CD4-positive, alpha-beta memory T cell (primary cell): ENCODE measurements around the gene VWA5A. TPM values are rescaled to one million over a fixed set of nuclear protein-coding genes. Genes with fewer than 3 reads are reported as not detected.

Experiments used
- CTCF ChIA-PET: fragments of 350-600 bp; sonication (Branson Sonifier 250); formaldehyde crosslinking; loops from one replicate; lab custom pipeline; 2021; ENCODE audit warnings: inconsistent platforms; ENCODE audit not compliant: partially characterized antibody; lab: Charles Lee
- POLR2A ChIA-PET: fragments of 350-600 bp; sonication (Branson Sonifier 250); formaldehyde crosslinking; loops from one replicate; lab custom pipeline; 2021; ENCODE audit not compliant: partially characterized antibody; lab: Charles Lee
- DNase-seq, 5 donors: peaks; one replicate each; pipeline versions ENCODE4 v3.0.0 to v3.0.0-alpha.2; 2020 to 2022; ENCODE audit warnings: mixed read lengths in 1 of 5
- H3K27ac ChIP-seq: one replicate; pipeline ENCODE4 v1.7.0; 2013; ENCODE audit warnings: low read depth, low read length
- H3K27me3 ChIP-seq: 2 replicates; pipeline ENCODE4 v1.7.0; 2013; ENCODE audit warnings: mild to moderate bottlenecking, low read length, moderate library complexity; ENCODE audit not compliant: insufficient read depth
- H3K36me3 ChIP-seq: 2 replicates; pipeline ENCODE4 v1.7.0; 2013; ENCODE audit warnings: mild to moderate bottlenecking, low read length, moderate library complexity; ENCODE audit not compliant: insufficient read depth
- H3K4me1 ChIP-seq: 2 replicates; pipeline ENCODE4 v1.7.0; 2013; ENCODE audit warnings: mild to moderate bottlenecking, low read length, moderate library complexity; ENCODE audit not compliant: insufficient read depth
- H3K4me3 ChIP-seq, 2 donors: one replicate each; pipeline ENCODE4 v1.7.0; 2013; ENCODE audit warnings: low read length in 2 of 2, mild to moderate bottlenecking in 1 of 2
- H3K9me3 ChIP-seq, 2 donors: one replicate each; pipeline ENCODE4 v1.7.0; 2013; ENCODE audit warnings: low read length in 2 of 2, control low read depth in 1 of 2; ENCODE audit not compliant: control insufficient read depth in 1 of 2
- H3K27ac Mint-ChIP-seq, 7 donors: one replicate each; pipeline ENCODE4 v1.8.0; 2020 to 2021; ENCODE audit warnings: mixed read lengths in 7 of 7, mild to moderate bottlenecking in 6 of 7, inconsistent platforms in 3 of 7, moderate library complexity in 3 of 7
- H3K27me3 Mint-ChIP-seq, 2 donors: one replicate each; pipeline ENCODE4 v1.8.0; 2020 to 2021; ENCODE audit warnings: mixed read lengths in 2 of 2
- H3K36me3 Mint-ChIP-seq, 2 donors: one replicate each; pipeline ENCODE4 v1.8.0; 2020 to 2021; ENCODE audit warnings: mixed read lengths in 2 of 2, inconsistent platforms in 1 of 2, mild to moderate bottlenecking in 1 of 2
- H3K4me1 Mint-ChIP-seq, 4 donors: one replicate each; pipeline ENCODE4 v1.8.0; 2020 to 2021; ENCODE audit warnings: mixed read lengths in 4 of 4, mild to moderate bottlenecking in 1 of 4
- H3K4me3 Mint-ChIP-seq, 8 donors: one replicate each; pipeline ENCODE4 v1.8.0; 2020 to 2021; ENCODE audit warnings: mixed read lengths in 8 of 8, mild to moderate bottlenecking in 7 of 8, moderate library complexity in 6 of 8, inconsistent platforms in 3 of 8
- H3K9me3 Mint-ChIP-seq, 8 donors: one replicate each; pipeline ENCODE4 v1.8.0; 2020 to 2021; ENCODE audit warnings: mixed read lengths in 8 of 8, mild to moderate bottlenecking in 5 of 8, inconsistent platforms in 3 of 8, moderate library complexity in 1 of 8
- intact Hi-C: fragments of 100-400 bp; cut with micrococcal nuclease; formaldehyde crosslinking; loops from one replicate; pipeline ENCODE4 v1.15.1; 2023
- polyA plus RNA-seq, 2 donors: library from polyadenylated mRNA; unstranded; fragments of 300-500 nt; fragmentation: Illumina TruSeq; gene quantifications; one replicate each; pipeline ENCODE4 v1.2.3, GENCODE V29; 2021
- total RNA-seq, 2 experiments: library from RNA; stranded (reverse); gene quantifications; one replicate each; pipeline ENCODE4 v1.2.3, GENCODE V29; 2021

The VWA5A gene
- total and polyA plus RNA-seq, 4 experiments from 2014 or later, result 6.4 to 12.3 (median 7.7) TPM

DNA sequence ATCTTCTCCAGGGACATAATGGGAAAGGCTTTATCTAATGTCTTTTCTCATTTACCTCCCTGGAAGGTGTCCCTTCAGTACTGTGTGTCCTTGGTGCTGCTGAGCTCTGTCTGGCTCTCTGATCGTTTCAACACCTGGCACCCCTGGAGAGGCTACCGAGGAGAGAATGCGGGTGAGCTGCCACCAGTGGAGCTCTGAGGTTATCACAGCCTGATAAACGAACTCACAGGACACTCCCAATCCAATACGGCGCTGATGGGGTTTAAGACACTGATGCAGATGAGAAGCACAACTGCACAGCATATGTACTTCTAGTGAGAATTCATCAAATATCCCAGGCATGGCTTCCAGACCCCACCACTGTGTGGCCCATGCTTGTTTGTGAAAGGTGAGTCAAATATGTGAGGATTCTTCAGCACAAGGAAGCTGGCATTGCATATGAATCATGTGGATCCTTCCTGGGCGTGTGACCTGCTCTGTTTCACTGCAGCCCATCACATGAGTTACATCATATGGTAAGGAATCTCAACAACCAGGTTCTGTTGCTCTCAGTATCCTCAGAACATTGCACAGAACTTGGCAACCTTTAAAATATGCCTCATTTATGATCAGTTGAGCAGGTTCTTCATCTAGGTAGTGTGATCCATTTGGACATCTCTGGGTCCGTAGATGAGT lies 34.8 kb upstream of the VWA5A start:
- H3K4me3 ChIP-seq, result no peak overlapping the region
- POLR2A ChIA-PET, result no interaction called here
- CTCF ChIA-PET, result interaction anchor here (1.7 kb wide), 1 partner anchor 9 kb away, joined by 5 read pairs; no protein-coding TSS in a partner anchor

DNA sequence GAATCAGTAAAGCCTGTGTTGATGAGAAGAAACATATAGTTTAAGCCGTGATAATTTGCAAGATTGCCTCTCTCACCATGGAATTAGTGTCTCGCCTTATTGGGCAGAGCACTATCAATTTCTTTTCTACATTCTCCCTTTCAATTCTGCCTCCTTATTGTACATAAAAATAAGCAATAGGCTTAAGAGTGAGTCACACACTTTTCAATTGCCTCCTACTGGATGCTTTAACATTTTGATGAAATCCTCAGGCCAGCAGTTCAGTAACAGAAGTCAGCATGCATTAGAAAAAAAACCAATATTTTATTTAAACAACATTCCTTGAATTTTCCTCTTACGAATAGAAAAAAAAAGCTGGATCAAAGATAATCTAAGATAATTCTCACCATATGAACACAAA lies 33.8 kb upstream of the VWA5A start:
- Histone ChIP-seq H3K27me3 (peaks cover 2% of the 10 kb centered on the region), H3K9me3 (no peaks in the 10 kb centered on the region), H3K27ac (no peak overlapping the region), H3K4me3 (no peak overlapping the region), H3K36me3 (no peaks in the 10 kb centered on the region), H3K4me1 (no peaks in the 10 kb centered on the region)
- DNase-seq, result no peak
- Mint-ChIP-seq H3K27ac (no peak overlapping the region), H3K4me3 (no peak overlapping the region), H3K9me3 (no peaks in the 10 kb centered on the region), H3K36me3 (no peaks in the 10 kb centered on the region), H3K4me1 (peaks cover 0 to 9% (median 2%) of the 10 kb centered on the region in 4 donors), H3K27me3 (peaks cover 26 to 27% of the 10 kb centered on the region in 2 donors)
- ChIA-PET POLR2A (no interaction called here), CTCF (interaction anchor here (1.2 to 1.6 kb wide), 2 partner anchors 10 to 12 kb away, joined by 4 to 10 read pairs; no protein-coding TSS in a partner anchor)
- intact Hi-C loops, result no loop called here

More for the DNA sequence above, 34.8 kb upstream of the VWA5A start:
- Histone ChIP-seq H3K27ac (no peak overlapping the region), H3K4me1 (peaks cover 7% of the 10 kb centered on the region), H3K36me3 (no peaks in the 10 kb centered on the region), H3K27me3 (peaks cover 2% of the 10 kb centered on the region), H3K9me3 (no peaks in the 10 kb centered on the region)
- H3K4me3 Mint-ChIP-seq, result no peak overlapping the region
- peaks cover 27 to 28% of the 10 kb centered on the region in 2 donors for H3K27me3 Mint-ChIP-seq
- intact Hi-C loops, result no loop called here
- peaks cover 3 to 13% (median 5%) of the 10 kb centered on the region in 4 donors for H3K4me1 Mint-ChIP-seq
- no peaks in the 10 kb centered on the region for H3K9me3 Mint-ChIP-seq
- DNase-seq, result no peak
- H3K27ac Mint-ChIP-seq, result no peak overlapping the region
- no peaks in the 10 kb centered on the region for H3K36me3 Mint-ChIP-seq

- intact Hi-C loops, result no loop called here
Observed at GRCh38 chr11:124082371-124082770, 32.9 kb upstream of the VWA5A start.

GRCh38 chr11:124085583-124085982 lies 29.7 kb upstream of the VWA5A start:
- CTCF ChIA-PET, result no interaction called here
- intact Hi-C loops, result no loop called here
- Histone ChIP-seq H3K36me3 (no peaks in the 10 kb centered on the region), H3K27me3 (no peaks in the 10 kb centered on the region), H3K27ac (no peak overlapping the region), H3K4me1 (no peaks in the 10 kb centered on the region), H3K9me3 (no peaks in the 10 kb centered on the region), H3K4me3 (no peak overlapping the region)
- Mint-ChIP-seq H3K9me3 (no peaks in the 10 kb centered on the region), H3K27ac (no peak overlapping the region), H3K4me1 (no peaks in the 10 kb centered on the region), H3K4me3 (no peak overlapping the region), H3K27me3 (peaks cover 15 to 21% of the 10 kb centered on the region in 2 donors), H3K36me3 (no peaks in the 10 kb centered on the region)
- DNase-seq, result no peak
- POLR2A ChIA-PET, result no interaction called here

More at GRCh38 chr11:124082371-124082770, 32.9 kb upstream of the VWA5A start:
- no peak overlapping the region for H3K27ac Mint-ChIP-seq
- no peak overlapping the region for H3K4me3 ChIP-seq
- peaks cover 0 to 3% (median 0%) of the 10 kb centered on the region in 4 donors for H3K4me1 Mint-ChIP-seq
- no peaks in the 10 kb centered on the region for H3K36me3 ChIP-seq
- peaks cover 1% of the 10 kb centered on the region for H3K27me3 ChIP-seq
- H3K9me3 ChIP-seq, result no peaks in the 10 kb centered on the region
- H3K4me1 ChIP-seq, result no peaks in the 10 kb centered on the region
- DNase-seq, result no peak
- no peak overlapping the region for H3K4me3 Mint-ChIP-seq
- no peaks in the 10 kb centered on the region for H3K9me3 Mint-ChIP-seq
- ChIA-PET POLR2A (no interaction called here), CTCF (interaction anchor here (1.2 to 1.6 kb wide), 2 partner anchors 11 to 13 kb away, joined by 4 to 10 read pairs; no protein-coding TSS in a partner anchor)
- H3K27ac ChIP-seq, result no peak overlapping the region
- H3K36me3 Mint-ChIP-seq, result no peaks in the 10 kb centered on the region
- H3K27me3 Mint-ChIP-seq, result peaks cover 22 to 23% of the 10 kb centered on the region in 2 donors

DNA sequence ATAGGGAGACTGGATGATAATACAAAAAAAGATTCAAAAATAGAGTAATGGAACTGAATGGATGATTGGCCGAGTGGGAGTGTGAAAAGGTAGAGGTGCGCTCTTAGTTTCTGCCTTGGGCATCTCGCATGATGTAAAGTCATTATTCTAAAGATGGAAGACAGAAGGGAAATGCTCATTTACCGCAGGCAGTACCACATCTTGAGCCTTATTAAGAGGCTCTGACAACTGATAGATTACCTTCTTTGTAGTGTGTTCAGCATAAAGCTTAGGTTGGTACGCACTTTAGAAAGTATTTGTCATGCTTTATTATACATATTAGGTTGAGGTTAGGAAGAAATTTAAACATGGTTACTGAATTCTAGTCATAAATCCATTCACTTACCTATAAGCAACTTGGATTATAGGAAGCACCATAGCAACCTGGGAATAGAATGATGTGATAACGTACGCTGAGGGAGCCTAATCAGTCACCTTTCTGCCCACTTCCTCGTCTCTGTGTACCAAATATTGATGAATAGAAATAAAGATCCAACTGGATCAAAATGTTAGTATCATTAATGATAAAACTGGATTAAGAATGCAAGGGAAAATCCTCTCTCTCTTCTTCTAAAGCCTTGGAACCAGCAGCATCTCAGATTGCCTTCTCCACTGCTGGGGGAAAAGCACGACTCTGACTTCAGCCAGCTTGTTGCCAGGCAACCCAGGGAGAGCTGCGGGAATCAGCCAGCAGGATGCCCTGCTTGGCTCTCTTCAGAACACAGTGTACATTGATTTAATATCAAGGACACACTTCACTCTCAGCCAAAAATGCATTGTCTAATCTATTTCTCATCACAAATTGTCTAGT lies 29.0 kb upstream of the VWA5A start:
- H3K4me1 Mint-ChIP-seq, result no peaks in the 10 kb centered on the region
- intact Hi-C loops, result no loop called here

GRCh38 chr11:124090996-124091395 lies 24.3 kb upstream of the VWA5A start:
- H3K9me3 ChIP-seq, result no peaks in the 10 kb centered on the region
- H3K36me3 ChIP-seq, result no peaks in the 10 kb centered on the region
- no peaks in the 10 kb centered on the region for H3K9me3 Mint-ChIP-seq
- ChIA-PET POLR2A (no interaction called here), CTCF (no interaction called here)
- H3K27me3 Mint-ChIP-seq, result peaks cover 22 to 27% of the 10 kb centered on the region in 2 donors
- no peak overlapping the region for H3K27ac Mint-ChIP-seq
- H3K4me1 Mint-ChIP-seq, result no peaks in the 10 kb centered on the region
- H3K4me3 Mint-ChIP-seq, result no peak overlapping the region
- no peaks in the 10 kb centered on the region for H3K27me3 ChIP-seq
- no peak for DNase-seq
- H3K27ac ChIP-seq, result no peak overlapping the region
- no peak overlapping the region for H3K4me3 ChIP-seq
- intact Hi-C loops, result no loop called here
- no peaks in the 10 kb centered on the region for H3K4me1 ChIP-seq
- H3K36me3 Mint-ChIP-seq, result no peaks in the 10 kb centered on the region

More for the DNA sequence above, 29.0 kb upstream of the VWA5A start:
- ChIA-PET CTCF (no interaction called here), POLR2A (no interaction called here)
- H3K36me3 ChIP-seq, result no peaks in the 10 kb centered on the region
- H3K9me3 ChIP-seq, result no peaks in the 10 kb centered on the region
- no peak overlapping the region for H3K27ac Mint-ChIP-seq
- H3K4me3 Mint-ChIP-seq, result no peak overlapping the region
- no peaks in the 10 kb centered on the region for H3K9me3 Mint-ChIP-seq
- no peak overlapping the region for H3K27ac ChIP-seq
- H3K27me3 Mint-ChIP-seq, result peaks cover 19 to 24% of the 10 kb centered on the region in 2 donors
- H3K36me3 Mint-ChIP-seq, result no peaks in the 10 kb centered on the region
- H3K4me3 ChIP-seq, result no peak overlapping the region
- no peaks in the 10 kb centered on the region for H3K27me3 ChIP-seq
- H3K4me1 ChIP-seq, result no peaks in the 10 kb centered on the region
- no peak for DNase-seq

DNA sequence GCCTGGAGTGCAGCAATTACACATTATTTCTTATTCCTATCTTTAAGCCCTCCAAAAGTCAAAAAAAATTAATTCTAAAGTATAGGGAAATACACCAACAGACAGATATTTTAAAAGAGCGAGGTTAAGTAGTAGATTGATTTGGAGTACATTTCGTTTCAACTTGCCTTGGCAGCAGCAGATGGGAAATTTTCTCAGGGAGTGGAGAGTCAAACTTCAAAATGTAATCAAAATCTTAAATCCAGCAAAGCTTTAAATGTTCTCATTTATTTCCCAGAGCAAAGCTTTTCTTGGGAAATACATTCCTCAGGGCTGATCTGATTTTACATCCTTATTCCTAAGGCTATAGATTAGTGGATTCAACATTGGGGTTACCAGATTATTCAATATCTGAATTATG lies 21.9 kb upstream of the VWA5A start:
- H3K27ac Mint-ChIP-seq, result no peak overlapping the region
- Histone ChIP-seq H3K27me3 (no peaks in the 10 kb centered on the region), H3K4me1 (no peaks in the 10 kb centered on the region), H3K4me3 (no peak overlapping the region), H3K27ac (no peak overlapping the region), H3K36me3 (no peaks in the 10 kb centered on the region), H3K9me3 (no peaks in the 10 kb centered on the region)
- POLR2A ChIA-PET, result no interaction called here
- no peaks in the 10 kb centered on the region for H3K4me1 Mint-ChIP-seq
- CTCF ChIA-PET, result no interaction called here
- H3K4me3 Mint-ChIP-seq, result no peak overlapping the region
- intact Hi-C loops, result no loop called here
- no peak for DNase-seq
- no peaks in the 10 kb centered on the region for H3K36me3 Mint-ChIP-seq
- peaks cover 18 to 27% of the 10 kb centered on the region in 2 donors for H3K27me3 Mint-ChIP-seq
- no peaks in the 10 kb centered on the region for H3K9me3 Mint-ChIP-seq
